ENCODE measurements around the gene MACROD2. TPM values are rescaled to one million over a fixed set of nuclear protein-coding genes. Genes with fewer than 3 reads are reported as not detected.

The MACROD2 gene
- total and polyA plus RNA-seq, 2 donors (not counting 1 experiment from before 2014, with no cell fraction given): 5.3 to 6.7 TPM

GRCh38 chr20:14197097-14197496 lies 201.8 kb downstream of the MACROD2 start:
- Histone ChIP-seq H4K20me1 (ENCODE audit: control insufficient read depth, insufficient read depth, low read length, poor library complexity, severe bottlenecking) (no peaks in the 10 kb centered on the region), H3K27me3 (replicated peaks in 1 of 4; ENCODE audit: control extremely low read depth in 1 of 4, control insufficient read depth in 3 of 4, insufficient read depth in 4 of 4, low read length in 3 of 4) (no peaks in the 10 kb centered on the region), H2AFZ (ENCODE audit: insufficient read depth, low read depth, low read length, poor library complexity, severe bottlenecking) (no peak overlapping the region), H3K9ac (ENCODE audit: low read length) (no peak overlapping the region), H3K36me3 (replicated peaks in 1 of 2; ENCODE audit: control extremely low read depth in 1 of 2, control insufficient read depth in 1 of 2, extremely low read depth in 1 of 2, insufficient read depth in 2 of 2, low read length in 1 of 2) (no peaks in the 10 kb centered on the region), H3K9me3 (ENCODE audit: control extremely low read depth in 1 of 3, control insufficient read depth in 2 of 3, insufficient read depth in 1 of 3, low read length in 2 of 3) (no peaks in the 10 kb centered on the region), H3K27ac (ENCODE audit: low read length in 2 of 2) (no peak overlapping the region), H3K4me1 (ENCODE audit: control insufficient read depth in 2 of 2, insufficient read depth in 2 of 2, low read length in 2 of 2) (no peaks in the 10 kb centered on the region), H3K4me2 (replicated peaks; ENCODE audit: low read depth, low read length, poor library complexity, severe bottlenecking) (no peak overlapping the region), H3K4me3 (ENCODE audit: control extremely low read depth in 1 of 5, extremely low read depth in 1 of 5, insufficient read depth in 1 of 5, low read depth in 2 of 5, low read length in 4 of 5) (no peak overlapping the region), H3K79me2 (ENCODE audit: control insufficient read depth, insufficient read depth, low read length) (no peaks in the 10 kb centered on the region)
- Mint-ChIP-seq H3K27ac (no peak overlapping the region), H3K9me3 (ENCODE audit: insufficient read depth) (no peaks in the 10 kb centered on the region), H3K4me3 (no peak overlapping the region), H3K27me3 (peaks cover 8% of the 10 kb centered on the region), H3K4me1 (no peaks in the 10 kb centered on the region)
- no CpG with 5 or more reads among the region's 1 CpG for WGBS (ENCODE audit: insufficient coverage)
- ATAC-seq (ENCODE audit: low read depth) (no peak), DNase-seq (no peak)
- ChIA-PET CTCF (no interaction called here), POLR2A (no interaction called here)
- TF ChIP-seq CTCF (IDR thresholded peaks at IDR 0.05): no peak
- no peak for TF ChIP-seq EZH2 (IDR thresholded peaks at IDR 0.05; ENCODE audit: borderline replicate concordance, insufficient read depth, low read depth, low read length, poor library complexity, severe bottlenecking)
- intact Hi-C loops (cut with micrococcal nuclease): no loop called here

GRCh38 chr20:14198416-14198815 lies 203.1 kb downstream of the MACROD2 start:
- Histone ChIP-seq H3K27me3 (replicated peaks in 1 of 4; ENCODE audit: control extremely low read depth in 1 of 4, control insufficient read depth in 3 of 4, insufficient read depth in 4 of 4, low read length in 3 of 4) (no peaks in the 10 kb centered on the region), H3K4me3 (ENCODE audit: control extremely low read depth in 1 of 5, extremely low read depth in 1 of 5, insufficient read depth in 1 of 5, low read depth in 2 of 5, low read length in 4 of 5) (no peak overlapping the region), H2AFZ (ENCODE audit: insufficient read depth, low read depth, low read length, poor library complexity, severe bottlenecking) (no peak overlapping the region), H3K79me2 (ENCODE audit: control insufficient read depth, insufficient read depth, low read length) (no peaks in the 10 kb centered on the region), H3K4me2 (replicated peaks; ENCODE audit: low read depth, low read length, poor library complexity, severe bottlenecking) (no peak overlapping the region), H3K36me3 (replicated peaks in 1 of 2; ENCODE audit: control extremely low read depth in 1 of 2, control insufficient read depth in 1 of 2, extremely low read depth in 1 of 2, insufficient read depth in 2 of 2, low read length in 1 of 2) (no peaks in the 10 kb centered on the region), H3K27ac (ENCODE audit: low read length in 2 of 2) (no peak overlapping the region), H4K20me1 (ENCODE audit: control insufficient read depth, insufficient read depth, low read length, poor library complexity, severe bottlenecking) (no peaks in the 10 kb centered on the region), H3K9ac (ENCODE audit: low read length) (no peak overlapping the region), H3K9me3 (ENCODE audit: control extremely low read depth in 1 of 3, control insufficient read depth in 2 of 3, insufficient read depth in 1 of 3, low read length in 2 of 3) (no peaks in the 10 kb centered on the region), H3K4me1 (ENCODE audit: control insufficient read depth in 2 of 2, insufficient read depth in 2 of 2, low read length in 2 of 2) (no peaks in the 10 kb centered on the region)
- H3K9me3 Mint-ChIP-seq (ENCODE audit: insufficient read depth): no peaks in the 10 kb centered on the region
- ATAC-seq (ENCODE audit: low read depth) (no peak), DNase-seq (no peak)
- H3K4me1 Mint-ChIP-seq: no peaks in the 10 kb centered on the region
- TF ChIP-seq EZH2 (IDR thresholded peaks at IDR 0.05; ENCODE audit: borderline replicate concordance, insufficient read depth, low read depth, low read length, poor library complexity, severe bottlenecking) (no peak), CTCF (IDR thresholded peaks at IDR 0.05) (no peak)
- ChIA-PET POLR2A (no interaction called here), CTCF (no interaction called here)
- no peak overlapping the region for H3K4me3 Mint-ChIP-seq
- H3K27ac Mint-ChIP-seq: no peak overlapping the region
- no CpG with 5 or more reads among the region's 3 CpGs for WGBS (ENCODE audit: insufficient coverage)
- H3K27me3 Mint-ChIP-seq: peaks cover 8% of the 10 kb centered on the region
- intact Hi-C loops (cut with micrococcal nuclease): no loop called here
